Measurements from ENCODE around the gene SKP2.
"Not testable (repeated sequence)": the region's sequence is repeated elsewhere in the genome, so short reads cannot be mapped to it uniquely, and the experiment has no call there.

SKP2 gene

DNA sequence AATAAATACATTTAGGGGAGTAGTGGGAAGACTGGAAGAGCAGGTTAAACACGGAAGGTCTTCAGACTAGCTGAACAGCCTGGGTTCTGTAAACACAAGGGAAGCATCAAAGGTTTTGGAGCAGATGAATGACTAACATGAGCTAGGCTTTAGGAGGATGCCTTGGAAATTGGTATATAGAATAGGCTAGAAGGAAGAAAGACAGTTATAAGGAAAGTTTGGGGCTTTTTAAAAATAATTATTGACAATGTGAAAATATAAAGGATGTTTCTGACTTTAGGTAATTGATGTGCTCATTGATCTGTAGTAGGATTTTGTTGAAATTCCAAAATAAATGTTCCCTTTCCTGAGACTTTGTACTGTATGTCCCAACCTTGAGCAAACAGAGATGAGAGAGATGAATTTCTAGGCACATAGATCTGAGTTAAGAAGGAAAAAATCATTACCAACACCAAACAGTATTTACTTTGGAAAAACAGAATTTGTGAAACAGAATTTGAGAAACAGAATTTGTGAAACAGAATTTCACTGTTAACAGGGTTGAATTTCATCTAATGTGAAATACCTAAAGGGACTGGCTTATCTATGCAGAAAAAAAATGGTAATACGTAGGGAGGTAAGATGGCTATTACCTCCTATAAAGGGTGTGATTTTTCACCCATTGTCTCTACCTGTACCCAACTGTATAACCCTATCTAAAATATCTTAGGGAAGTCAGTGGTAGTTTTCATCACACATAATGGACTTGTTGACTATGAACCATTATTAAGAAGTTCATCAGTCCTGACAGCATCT is 28.8 kb downstream of the SKP2 start:
- Histone ChIP-seq H3K27me3 (ENCODE audit: control insufficient read depth, insufficient read depth, low read length) (no peaks in the 10 kb centered on the region), H3K27ac (no peak overlapping the region), H2AFZ (no peak overlapping the region), H3K9ac (no peak overlapping the region), H3K9me3 (ENCODE audit: control insufficient read depth, low read length) (no peaks in the 10 kb centered on the region), H3K4me3 (ENCODE audit: low read depth, low read length) (no peak overlapping the region), H3K4me1 (no peaks in the 10 kb centered on the region), H3K79me2 (no peaks in the 10 kb centered on the region), H3K4me2 (ENCODE audit: low read length) (no peak overlapping the region), H3K36me3 (ENCODE audit: control insufficient read depth, insufficient read depth, low read length) (no peaks in the 10 kb centered on the region)
- TF ChIP-seq, protein P1, sequence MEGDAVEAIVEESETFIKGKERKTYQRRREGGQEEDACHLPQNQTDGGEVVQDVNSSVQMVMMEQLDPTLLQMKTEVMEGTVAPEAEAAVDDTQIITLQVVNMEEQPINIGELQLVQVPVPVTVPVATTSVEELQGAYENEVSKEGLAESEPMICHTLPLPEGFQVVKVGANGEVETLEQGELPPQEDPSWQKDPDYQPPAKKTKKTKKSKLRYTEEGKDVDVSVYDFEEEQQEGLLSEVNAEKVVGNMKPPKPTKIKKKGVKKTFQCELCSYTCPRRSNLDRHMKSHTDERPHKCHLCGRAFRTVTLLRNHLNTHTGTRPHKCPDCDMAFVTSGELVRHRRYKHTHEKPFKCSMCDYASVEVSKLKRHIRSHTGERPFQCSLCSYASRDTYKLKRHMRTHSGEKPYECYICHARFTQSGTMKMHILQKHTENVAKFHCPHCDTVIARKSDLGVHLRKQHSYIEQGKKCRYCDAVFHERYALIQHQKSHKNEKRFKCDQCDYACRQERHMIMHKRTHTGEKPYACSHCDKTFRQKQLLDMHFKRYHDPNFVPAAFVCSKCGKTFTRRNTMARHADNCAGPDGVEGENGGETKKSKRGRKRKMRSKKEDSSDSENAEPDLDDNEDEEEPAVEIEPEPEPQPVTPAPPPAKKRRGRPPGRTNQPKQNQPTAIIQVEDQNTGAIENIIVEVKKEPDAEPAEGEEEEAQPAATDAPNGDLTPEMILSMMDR (IDR thresholded peaks at IDR 0.05), result no peak

DNA sequence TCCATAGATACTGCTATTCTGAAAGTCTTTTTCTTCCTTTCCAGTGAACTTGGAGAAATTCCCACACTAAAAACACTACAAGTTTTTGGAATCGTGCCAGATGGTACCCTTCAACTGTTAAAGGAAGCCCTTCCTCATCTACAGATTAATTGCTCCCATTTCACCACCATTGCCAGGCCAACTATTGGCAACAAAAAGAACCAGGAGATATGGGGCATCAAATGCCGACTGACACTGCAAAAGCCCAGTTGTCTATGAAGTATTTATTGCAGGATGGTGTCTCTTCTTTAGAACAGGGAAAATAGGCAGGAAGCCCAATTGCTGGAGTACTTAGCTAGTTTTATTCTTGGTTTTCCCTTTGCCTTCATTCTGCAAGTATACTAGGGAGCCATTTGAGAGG is 29.9 kb downstream of the SKP2 start:
- Histone ChIP-seq H3K4me3 (ENCODE audit: low read depth, low read length) (no peak overlapping the region), H3K9ac (no peak overlapping the region), H3K4me2 (ENCODE audit: low read length) (no peak overlapping the region), H3K79me2 (no peaks in the 10 kb centered on the region), H2AFZ (no peak overlapping the region), H3K9me3 (ENCODE audit: control insufficient read depth, low read length) (no peaks in the 10 kb centered on the region), H3K27ac (no peak overlapping the region), H3K4me1 (no peaks in the 10 kb centered on the region), H3K36me3 (ENCODE audit: control insufficient read depth, insufficient read depth, low read length) (no peaks in the 10 kb centered on the region), H3K27me3 (ENCODE audit: control insufficient read depth, insufficient read depth, low read length) (no peaks in the 10 kb centered on the region)
- TF ChIP-seq, protein P1 (IDR thresholded peaks at IDR 0.05), result no peak

DNA sequence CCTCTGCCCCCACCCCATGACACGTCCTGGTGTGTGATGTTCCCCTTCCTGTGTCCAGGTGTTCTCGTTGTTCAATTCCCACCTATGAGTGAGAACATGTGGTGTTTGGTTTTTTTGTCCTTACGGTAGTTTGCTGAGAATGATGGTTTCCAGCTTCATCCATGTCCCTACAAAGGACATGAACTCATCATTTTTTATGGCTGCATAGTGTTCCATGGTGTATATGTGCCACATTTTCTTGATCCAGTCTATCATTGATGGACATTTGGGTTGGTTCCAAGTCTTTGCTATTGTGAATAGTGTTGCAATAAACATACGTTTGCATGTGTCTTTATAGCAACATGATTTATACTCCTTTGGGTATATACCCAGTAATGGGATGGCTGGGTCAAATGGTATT is 32.5 kb downstream of the SKP2 start:
- not testable (repeated sequence) for H3K9me3 ChIP-seq (ENCODE audit: control insufficient read depth, low read length); H3K4me1 ChIP-seq; H3K9ac ChIP-seq; H3K36me3 ChIP-seq (ENCODE audit: control insufficient read depth, insufficient read depth, low read length); H3K79me2 ChIP-seq; H3K4me3 ChIP-seq (ENCODE audit: low read depth, low read length); H3K27me3 ChIP-seq (ENCODE audit: control insufficient read depth, insufficient read depth, low read length); H2AFZ ChIP-seq; H3K4me2 ChIP-seq (ENCODE audit: low read length); H3K27ac ChIP-seq

DNA sequence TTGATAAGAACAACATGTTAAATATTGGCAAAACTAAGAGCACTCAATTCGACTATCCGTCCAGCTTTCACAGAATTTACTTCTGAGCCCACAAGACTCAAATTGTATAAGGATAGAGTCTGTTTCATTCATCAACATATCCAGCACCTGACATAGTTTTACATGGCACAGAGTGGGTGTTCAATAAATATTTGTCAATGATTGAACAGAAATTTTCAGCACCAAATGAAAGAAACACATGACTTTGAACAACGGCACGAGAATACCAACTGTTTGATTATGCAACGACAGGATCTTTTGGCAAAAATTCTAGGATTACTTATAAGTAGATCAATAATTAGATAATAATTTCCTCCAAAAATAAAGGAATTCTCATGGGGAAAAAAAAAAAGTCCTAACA is 41.8 kb downstream of the SKP2 start:
- Histone ChIP-seq H3K4me1 (no peaks in the 10 kb centered on the region), H3K4me3 (ENCODE audit: low read depth, low read length) (no peak overlapping the region), H3K4me2 (ENCODE audit: low read length) (no peak overlapping the region), H3K27ac (no peak overlapping the region), H3K36me3 (ENCODE audit: control insufficient read depth, insufficient read depth, low read length) (no peaks in the 10 kb centered on the region), H3K9me3 (ENCODE audit: control insufficient read depth, low read length) (no peaks in the 10 kb centered on the region), H2AFZ (no peak overlapping the region), H3K9ac (no peak overlapping the region), H3K27me3 (ENCODE audit: control insufficient read depth, insufficient read depth, low read length) (no peaks in the 10 kb centered on the region), H3K79me2 (no peaks in the 10 kb centered on the region)
- TF ChIP-seq, protein P1 (IDR thresholded peaks at IDR 0.05), result no peak

DNA sequence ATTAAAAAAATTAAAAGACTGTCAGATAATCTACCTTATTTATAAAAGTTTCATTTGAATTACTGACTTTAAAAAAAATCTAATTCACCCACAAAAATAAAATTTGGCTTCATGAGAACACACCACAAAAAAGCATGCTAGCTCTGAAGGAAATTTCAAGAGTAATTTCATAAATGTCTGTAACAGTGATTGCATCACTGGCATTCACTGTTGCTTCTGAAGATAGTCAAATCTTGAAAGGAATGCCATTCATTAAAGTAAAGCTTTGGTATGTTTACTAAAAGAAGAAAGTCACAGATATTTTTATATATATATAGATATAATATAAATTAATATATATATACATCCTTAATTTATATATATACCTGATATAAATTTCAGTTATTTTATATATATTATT is 46.4 kb downstream of the SKP2 start:
- TF ChIP-seq, protein P1 (IDR thresholded peaks at IDR 0.05), result no peak
- no peaks in the 10 kb centered on the region for H3K4me1 ChIP-seq
- no peak overlapping the region for H2AFZ ChIP-seq
- no peak overlapping the region for H3K4me3 ChIP-seq (ENCODE audit: low read depth, low read length)
- no peak overlapping the region for H3K27ac ChIP-seq
- H3K27me3 ChIP-seq (ENCODE audit: control insufficient read depth, insufficient read depth, low read length), result no peaks in the 10 kb centered on the region
- H3K4me2 ChIP-seq (ENCODE audit: low read length), result no peak overlapping the region
- H3K79me2 ChIP-seq, result no peaks in the 10 kb centered on the region
- no peak overlapping the region for H3K9ac ChIP-seq
- H3K9me3 ChIP-seq (ENCODE audit: control insufficient read depth, low read length), result no peaks in the 10 kb centered on the region
- H3K36me3 ChIP-seq (ENCODE audit: control insufficient read depth, insufficient read depth, low read length), result no peaks in the 10 kb centered on the region

DNA sequence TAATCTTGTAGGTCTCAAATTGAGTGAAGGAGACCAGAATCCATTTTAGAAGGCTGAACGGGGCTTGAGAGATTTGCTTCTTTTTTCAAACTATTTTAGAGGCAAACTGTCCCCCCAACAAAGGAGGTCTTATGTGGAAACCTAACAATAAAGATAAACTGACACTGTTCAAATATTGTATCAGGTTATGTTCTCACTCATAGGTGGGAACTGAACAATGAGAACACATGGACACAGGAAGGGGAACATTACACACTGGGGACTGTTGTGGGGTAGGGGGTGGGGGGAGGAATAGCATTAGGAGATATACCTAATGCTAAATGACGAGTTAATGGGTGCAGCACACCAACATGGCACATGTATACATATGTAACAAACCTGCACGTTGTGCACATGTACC is 46.9 kb downstream of the SKP2 start:
- not testable (repeated sequence) for H3K27me3 ChIP-seq (ENCODE audit: control insufficient read depth, insufficient read depth, low read length); H3K4me2 ChIP-seq (ENCODE audit: low read length); H2AFZ ChIP-seq; H3K27ac ChIP-seq; H3K79me2 ChIP-seq; H3K36me3 ChIP-seq (ENCODE audit: control insufficient read depth, insufficient read depth, low read length); H3K4me3 ChIP-seq (ENCODE audit: low read depth, low read length); H3K9ac ChIP-seq; H3K9me3 ChIP-seq (ENCODE audit: control insufficient read depth, low read length); H3K4me1 ChIP-seq
